PC-3 (cell line): ENCODE measurements around the gene FGB.

Source experiments
- CTCF ChIP-seq: fragments of 300-600 bp; sonication (generic); conservative IDR thresholded peaks from 2 replicates; pipeline ENCODE4 v1.5.1; 2017; ENCODE audit warnings: antibody characterized with exemption, low read depth, mild to moderate bottlenecking, low read length
- EZH2phosphoT487 ChIP-seq: fragments of 300-600 bp; sonication (generic); IDR thresholded peaks from 2 replicates; pipeline ENCODE4 v1.6.1; 2018; ENCODE audit warnings: mild to moderate bottlenecking, antibody characterized with exemption, low read length, borderline replicate concordance

- TF ChIP-seq CTCF (no peak), EZH2phosphoT487 (no peak)
Observed at GRCh38 chr4:154560824-154561231, 2.0 kb upstream of the FGB start.
